ENCODE results near the gene USP11.
"Not testable (repeated sequence)": the region's sequence is repeated elsewhere in the genome, so short reads cannot be mapped to it uniquely, and the experiment has no call there.

The USP11 gene

GRCh38 chrX:47248576-47248975, 15.8 kb downstream of the USP11 start:
- DNase-seq = no peak

DNA sequence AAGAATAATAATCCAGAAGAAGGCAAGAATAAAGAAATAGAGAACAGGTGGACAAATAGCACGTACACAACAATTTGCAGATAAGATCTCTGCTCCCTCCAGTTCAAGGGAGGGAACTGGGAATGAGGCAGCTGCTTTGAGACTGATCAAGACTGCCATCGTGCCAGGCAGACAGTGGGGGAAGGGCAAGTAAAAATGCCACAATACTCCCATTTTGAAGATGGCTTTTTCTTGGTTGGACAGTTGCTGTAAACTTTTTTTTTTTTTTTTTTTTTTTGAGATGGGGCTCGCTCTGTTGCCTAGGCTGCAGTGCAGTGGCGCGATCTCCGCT, 17.2 kb downstream of the USP11 start:
- DNase-seq = no peak

- DNase-seq = not testable (repeated sequence)
Observed at GRCh38 chrX:47257620-47258019, 24.8 kb downstream of the USP11 start.

DNA sequence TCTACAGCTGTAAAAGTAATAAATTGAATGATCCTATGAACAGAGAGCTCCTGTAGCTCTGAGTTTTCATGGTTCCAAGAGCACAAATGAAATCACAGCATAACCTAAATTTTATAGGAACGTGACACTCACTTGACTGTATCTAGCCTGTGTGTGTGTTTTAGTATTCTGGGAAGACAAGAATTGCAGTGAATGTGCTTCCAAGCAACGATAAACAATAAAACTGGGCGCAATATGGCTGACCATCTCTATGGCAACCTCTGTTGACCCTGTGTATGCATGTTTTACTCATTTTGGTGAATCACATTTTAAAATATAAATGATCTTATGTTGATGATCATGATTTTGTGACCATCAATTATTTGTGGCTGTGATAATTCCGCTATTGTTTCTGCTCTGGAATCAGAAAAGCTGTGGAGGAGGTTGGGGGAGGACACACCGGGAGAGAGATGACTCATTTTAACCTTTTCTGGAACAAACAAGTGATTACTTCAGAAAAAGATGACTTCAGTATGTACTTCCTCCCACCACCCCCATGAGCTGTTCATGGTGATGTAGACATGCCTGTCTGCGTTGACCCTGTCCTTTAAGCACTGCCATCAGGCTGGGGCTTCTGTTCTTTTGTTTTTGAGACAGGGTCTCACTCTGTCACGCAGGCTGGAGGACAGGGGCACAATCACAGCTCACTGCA, 31.8 kb downstream of the USP11 start:
- no peak for DNase-seq

- no peak for DNase-seq
Observed at GRCh38 chrX:47266643-47267042, 33.8 kb downstream of the USP11 start.

DNA sequence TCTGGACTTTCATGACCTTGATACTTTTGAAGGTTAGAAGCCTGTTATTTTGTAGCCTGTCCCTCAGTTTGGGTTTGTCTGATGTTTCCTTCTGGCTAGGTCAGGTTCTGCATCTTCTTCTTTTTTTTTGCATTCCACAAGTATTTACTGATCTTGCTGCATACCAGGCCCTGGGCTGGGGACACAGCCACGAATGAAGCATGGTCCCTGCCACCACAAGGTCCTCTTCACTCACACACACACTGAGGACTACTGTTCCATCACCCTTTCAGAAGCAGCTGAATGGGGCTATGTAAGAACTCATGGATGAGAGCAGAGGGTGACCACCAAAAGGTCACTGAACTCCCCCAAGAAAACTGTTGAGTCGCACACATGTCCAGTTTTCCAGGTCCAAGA, 39.2 kb downstream of the USP11 start:
- no peak for DNase-seq

GRCh38 chrX:47273011-47273730, 40.4 kb downstream of the USP11 start:
- no peak for DNase-seq

DNA sequence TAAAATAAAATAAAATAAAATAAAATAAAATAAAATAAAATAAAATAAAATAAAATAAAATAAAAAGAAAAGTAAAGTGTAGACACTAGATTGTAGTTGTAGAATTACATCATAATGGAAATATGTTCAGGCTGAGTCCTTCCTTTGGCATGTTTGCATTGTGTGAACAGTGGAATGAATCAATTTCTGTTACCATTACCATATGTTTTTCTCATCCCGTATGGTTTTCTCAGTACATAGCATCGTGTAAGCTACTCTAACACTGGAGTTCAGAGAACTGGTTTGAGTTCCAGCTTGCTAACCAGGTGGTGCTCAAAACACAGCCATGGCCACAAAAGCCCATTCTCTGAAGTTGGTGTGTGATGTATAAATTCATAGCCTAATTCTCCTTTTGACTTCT, 45.9 kb downstream of the USP11 start:
- DNase-seq = no peak

DNA sequence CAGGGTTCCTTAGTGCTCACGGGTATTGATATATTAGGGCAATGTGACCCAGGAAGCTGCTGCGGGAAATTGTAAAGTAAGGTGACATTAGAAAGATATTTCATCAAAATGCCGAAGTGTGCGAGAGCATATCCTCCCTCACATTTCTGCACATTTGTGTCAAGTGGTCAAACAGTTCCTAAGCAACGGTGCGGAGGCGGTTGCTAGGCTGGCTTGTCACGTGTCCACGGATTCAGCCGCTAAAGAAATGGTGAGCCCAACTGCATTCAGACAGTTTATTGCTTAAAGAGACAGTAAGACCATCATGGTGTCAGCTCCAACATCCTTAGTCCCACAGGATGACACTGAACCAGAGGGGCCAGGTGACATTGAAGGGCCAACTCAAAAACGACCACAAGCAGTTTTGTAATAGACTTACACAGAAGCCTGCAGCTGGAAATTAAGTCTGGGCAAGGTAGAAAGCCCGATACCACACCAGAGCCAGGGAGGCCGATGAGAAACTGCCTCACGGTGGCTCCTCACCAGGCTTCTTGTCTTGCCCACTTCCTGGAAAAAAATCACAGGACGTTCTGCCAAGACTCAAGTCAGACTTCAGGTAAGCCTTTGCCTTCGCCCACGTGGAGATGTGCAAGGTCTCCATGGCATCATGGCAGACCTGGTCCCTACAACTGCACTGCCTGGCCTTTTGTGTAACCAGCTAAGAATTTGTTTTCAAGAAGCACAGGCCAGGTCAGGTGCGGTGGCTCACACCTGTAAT, 50.4 kb downstream of the USP11 start:
- DNase-seq = no peak

GRCh38 chrX:47284616-47285015, 51.8 kb downstream of the USP11 start:
- DNase-seq = not testable (repeated sequence)

DNA sequence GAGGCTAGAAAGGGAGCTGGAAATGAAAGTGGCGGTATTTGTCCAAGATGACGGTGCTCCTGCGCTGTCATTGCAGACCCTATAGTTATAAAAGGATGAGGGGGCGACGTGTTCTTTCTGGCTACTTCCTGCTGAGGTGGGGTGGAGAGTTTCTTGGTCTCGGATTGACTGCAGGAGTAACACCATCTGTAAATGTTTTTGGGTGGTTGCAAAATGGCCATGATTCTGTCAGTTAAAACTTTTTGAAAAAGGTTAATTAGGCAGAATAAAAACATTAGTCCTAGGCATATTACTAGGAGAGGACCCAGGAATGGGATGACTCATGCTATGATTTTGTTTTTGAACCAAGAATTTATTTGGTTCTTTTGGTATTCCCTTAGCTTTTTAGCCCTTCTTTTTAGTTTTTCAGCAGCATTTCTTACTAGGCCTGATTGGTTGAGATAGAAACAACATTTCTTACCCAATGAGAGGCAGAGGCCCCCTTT, 53.1 kb downstream of the USP11 start:
- DNase-seq = no peak

DNA sequence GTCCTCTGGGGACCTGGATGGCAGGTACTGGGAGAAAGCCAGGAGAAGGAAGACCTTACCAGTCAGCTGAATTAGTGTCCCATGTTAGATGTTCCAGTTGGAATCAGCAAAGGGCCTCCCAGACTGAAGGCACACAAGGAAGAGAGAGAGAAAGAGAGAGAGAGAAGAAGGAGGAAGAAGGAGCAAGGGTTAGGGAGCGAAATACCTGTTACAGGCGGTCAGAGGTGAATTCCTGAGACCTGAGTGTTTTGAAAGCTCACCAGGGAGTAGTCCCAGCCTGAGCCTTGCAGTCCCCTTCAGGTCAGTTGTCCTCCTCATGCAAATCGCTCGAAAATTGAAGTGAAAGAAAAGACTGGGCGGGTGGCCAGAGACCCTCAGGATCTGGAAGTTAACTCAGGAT, 60.3 kb downstream of the USP11 start:
- no peak for DNase-seq

GRCh38 chrX:47296766-47297365, 64.1 kb downstream of the USP11 start:
- no peak for DNase-seq

DNA sequence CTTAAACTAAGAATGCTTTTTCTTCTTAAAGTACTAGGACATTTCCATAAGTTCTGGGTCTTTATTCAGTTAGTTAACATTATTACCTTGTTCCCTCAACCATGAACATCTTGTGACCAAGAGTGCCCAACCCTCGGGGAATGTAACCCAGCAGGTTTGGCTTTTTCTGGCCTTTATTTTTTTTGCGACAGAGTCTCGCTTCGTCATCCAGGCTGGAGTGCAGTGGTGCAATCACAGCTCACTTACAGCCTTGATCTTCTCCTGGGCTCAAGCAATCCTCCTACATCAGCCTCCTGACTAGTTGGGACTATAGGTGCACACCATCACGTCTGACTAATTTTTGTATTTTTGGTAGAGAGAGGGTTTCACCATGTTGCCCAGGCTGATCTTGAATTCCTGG, 65.1 kb downstream of the USP11 start:
- DNase-seq = no peak

Measured in CD4-positive, alpha-beta T cell treated with Interleukin-12 subunit alpha and Interleukin-12 subunit beta, for 1 hour (primary cell).